G401.6 (cell line): Measurements from ENCODE around the gene MAST4.

Experiments
- FAIRE-seq: peaks from 2 replicates; lab custom pipeline; 2012; peaks lifted over from hg19 to GRCh38; lab: Jason Lieb, UNC

The MAST4 gene

GRCh38 chr5:67194166-67194565, 598.0 kb downstream of the MAST4 start:
- no peak for FAIRE-seq

DNA sequence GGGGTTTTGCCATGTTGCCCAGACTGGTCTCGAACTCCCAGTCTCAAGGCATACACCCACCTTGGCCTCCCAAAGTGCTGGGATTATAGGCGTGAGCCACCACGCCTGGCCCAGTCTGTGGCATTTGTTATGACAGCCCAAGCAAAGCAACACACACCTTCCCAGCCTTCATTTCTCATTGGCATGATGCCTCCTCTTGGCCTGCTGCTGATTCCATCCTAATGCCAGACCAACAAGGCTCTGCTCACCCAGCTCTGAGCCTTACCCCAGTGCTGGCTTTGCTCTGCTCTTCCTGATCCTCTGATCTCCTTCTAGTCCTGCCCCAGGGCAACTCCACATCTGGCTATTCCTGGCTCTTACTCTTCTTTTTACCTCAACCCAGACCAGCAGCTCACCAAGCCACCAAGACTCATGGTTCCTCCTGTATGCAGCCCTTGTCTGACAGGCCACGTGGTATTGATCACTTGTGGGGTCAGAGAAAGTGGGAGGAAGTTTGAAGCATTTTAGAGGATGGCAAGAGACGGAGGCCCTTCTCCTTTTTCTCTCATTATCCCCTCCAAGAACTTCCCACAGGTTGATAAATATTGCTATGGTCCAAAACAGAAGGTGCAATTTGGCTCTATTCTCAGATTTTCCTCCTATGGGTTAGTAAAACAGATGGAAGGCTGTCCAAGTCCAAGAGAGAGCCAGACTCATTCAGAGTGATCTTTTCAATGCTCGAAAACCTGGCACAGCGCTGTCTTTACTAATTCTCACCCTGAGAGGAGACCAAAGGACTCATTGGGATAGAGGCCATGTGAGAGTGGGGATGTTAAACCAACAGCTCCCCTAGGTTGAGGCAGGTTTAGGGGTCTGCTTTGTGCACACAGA, 599.4 kb downstream of the MAST4 start:
- no peak for FAIRE-seq

DNA sequence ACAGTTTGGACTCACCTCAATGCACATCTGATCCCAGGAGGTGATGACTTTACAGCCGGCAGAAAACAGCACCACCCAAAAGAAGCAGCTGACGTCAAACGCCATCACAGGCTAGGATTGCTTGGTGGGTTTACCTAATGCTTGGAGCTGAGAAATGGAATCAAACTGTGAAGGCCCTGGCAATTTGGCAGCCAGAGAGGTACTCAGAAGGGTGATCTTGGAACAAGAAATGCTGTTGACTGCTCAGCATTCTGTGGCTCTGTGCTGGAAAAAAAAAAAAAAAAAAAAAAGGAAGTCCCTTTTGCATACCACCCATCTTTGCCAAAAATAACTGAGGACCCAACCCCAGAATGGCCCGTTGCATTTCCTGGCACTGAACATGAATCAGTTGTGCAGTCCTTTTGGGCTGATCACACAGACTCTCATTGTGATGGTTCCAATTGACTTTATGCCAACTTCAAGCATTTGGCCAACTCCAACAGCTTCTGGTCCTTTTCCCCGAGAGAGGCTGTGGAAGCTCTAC, 600.4 kb downstream of the MAST4 start, which contains the start of gene CD180:
TSS of gene CD180 (minus strand) at position 263 of the 523 bp plus-strand sequence. CDS start at position 105, 158 bp downstream.
- FAIRE-seq = no peak

DNA sequence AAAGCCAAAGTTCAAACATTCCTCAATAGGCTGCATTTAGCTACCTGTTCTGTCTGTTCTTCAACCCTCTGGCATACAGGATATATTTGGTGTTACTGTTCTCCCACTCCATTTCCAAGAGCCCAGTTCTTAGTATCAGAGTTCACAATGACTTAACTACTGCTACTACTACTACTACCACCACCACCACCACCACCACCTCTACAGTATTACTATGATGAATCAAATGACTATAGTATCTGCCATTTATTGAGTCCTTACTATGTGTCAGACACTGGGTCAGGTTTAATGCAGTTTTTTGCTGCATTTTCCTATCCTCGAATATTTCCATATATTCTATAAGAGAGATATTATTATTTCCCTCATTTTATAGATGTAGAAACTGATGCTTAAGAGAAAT, 601.3 kb downstream of the MAST4 start:
- FAIRE-seq = no peak

DNA sequence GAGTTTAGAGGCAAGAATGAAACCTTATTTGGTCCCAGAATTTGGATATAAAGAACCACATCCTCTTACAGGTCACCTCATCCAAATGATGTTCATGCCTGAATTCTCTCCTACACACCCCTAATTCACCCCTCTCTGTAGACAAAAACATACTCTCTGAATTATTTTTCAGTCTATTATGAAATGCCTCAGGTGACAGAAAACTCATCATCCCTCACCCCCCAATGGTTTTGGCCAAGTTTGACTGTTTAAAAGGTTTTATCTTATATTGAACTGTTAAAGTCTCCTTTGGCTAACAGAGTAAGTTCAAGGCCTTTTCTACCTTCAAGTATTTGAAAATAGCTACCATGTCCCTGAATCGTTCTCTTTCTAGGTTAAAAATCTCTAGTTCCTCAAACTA, 602.7 kb downstream of the MAST4 start:
- FAIRE-seq = no peak

DNA sequence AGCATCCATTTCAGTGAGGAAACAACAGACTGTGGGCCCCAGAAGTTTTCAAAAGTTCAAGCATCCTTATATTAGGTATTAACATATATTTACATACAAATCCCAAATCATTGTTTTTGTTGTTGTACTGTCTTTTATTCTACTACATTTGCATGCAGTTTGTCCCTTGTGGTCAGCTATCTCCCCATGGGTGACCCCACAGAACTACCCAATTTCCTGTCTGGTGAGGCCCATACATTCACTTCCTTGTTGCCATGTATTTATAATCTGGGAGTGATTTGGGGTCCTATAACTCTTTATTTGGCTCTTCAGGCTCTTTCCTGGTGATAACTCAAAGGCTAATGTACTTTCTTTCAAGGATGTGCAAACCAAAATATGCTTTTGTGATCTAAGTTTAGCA, 603.7 kb downstream of the MAST4 start:
- FAIRE-seq = no peak

- no peak for FAIRE-seq
These were observed 604.8 kb downstream of the MAST4 start for GRCh38 chr5:67200809-67201562.

DNA sequence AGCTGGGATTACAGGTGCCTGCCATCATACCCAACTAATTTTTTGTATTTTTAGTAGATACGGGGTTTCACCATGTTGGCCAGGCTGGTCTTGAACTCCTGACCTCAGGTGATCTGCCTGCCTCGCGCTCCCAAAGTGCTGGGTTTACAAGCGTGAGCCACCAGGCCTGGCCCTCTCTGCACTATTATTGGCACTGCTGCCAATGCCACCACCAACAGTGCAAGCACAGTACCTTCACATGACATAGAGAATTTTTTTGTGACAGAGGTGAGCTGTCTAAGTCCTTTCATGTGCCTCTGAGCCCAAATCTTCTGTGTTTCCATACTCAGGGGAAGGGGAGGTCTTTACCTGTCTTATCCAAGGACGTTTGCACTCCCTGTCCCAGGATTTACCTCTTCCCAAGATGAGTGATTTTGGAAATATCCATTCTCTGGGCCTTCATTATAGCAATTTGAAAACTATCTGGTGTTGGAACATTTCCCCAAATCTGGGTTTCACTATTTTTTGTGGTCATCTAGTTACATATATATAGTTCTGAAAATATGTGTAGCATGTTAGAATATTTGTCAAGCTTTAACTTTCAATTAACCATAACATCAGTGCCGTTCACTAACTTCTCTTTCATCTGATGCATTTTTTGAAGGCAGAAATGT, 605.8 kb downstream of the MAST4 start:
- no peak for FAIRE-seq

- FAIRE-seq = no peak
These were observed 606.6 kb downstream of the MAST4 start for GRCh38 chr5:67202828-67203227.

GRCh38 chr5:67203701-67204074, 607.5 kb downstream of the MAST4 start:
- FAIRE-seq = no peak

- no peak for FAIRE-seq
These were observed 608.6 kb downstream of the MAST4 start for GRCh38 chr5:67204821-67205220.

DNA sequence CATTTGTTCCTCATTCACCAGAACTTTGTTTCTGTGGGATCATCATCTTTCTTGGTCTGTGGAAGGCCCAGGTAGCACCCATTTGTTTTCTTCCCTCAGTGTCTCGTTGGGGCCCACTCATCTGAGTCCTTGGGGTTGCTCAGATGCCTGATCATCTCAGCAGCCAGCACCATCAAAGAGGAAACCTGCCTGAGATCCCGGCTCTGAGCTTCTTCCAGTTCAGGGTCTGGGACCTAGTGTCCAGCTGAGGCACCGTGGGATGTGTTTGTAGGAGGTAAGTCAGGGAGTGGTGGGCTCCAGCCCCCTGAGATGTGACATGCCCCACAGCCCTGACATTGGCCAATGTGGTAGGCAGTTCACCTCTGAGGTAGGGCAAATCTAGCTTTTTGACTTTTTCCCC, 609.8 kb downstream of the MAST4 start:
- no peak for FAIRE-seq

GRCh38 chr5:67206461-67206860, 610.3 kb downstream of the MAST4 start:
- no peak for FAIRE-seq

DNA sequence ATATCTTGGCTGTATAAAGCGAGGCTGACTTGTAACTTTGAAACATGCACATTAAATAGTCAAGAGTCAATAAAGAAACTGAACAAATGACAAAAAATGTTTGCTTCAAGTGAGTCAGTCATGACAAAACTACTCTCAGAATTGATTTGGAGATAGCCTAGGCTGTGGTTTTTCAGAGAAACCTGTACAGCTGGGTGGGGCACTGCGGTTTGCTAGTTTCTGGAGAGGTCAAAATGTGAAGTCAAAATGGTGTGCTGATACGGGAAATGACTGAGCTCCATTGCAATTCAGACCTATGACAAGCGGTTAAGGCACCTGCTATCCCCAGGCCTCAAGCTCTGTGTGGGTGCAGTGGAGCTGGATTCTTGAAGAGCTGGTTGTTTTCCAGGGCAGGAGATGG, 610.7 kb downstream of the MAST4 start:
- no peak for FAIRE-seq

- FAIRE-seq = no peak
These were observed 612.2 kb downstream of the MAST4 start for GRCh38 chr5:67208403-67208802.

DNA sequence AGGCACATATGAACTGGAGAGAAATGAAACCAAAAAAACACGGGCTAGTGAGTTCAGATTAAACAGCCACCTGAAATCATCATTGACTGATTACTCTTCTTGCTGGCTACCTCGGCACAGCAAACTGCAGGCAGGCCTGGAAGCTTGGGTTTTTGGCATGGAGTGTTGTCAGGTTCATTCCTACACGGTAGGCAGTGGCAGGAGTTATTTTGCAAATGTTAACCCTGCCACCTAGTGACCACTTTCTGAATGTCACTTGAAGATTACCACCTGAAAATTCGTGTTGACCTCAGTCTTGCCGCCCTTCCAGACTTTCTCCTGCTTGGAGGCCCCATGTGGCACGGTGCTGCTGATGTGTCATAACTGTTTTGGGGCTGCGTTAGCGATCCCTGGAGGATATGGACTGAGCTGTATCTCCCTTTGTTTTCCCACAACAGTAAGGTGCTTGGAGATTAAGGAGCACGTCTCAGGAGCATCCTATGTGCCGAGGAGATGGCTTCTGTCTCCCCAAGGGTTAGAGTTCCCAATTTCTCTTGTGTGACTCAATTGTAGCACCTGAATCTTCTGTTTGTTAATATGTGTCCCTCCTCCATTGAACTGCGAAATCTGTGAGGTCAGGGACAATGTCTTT, 613.1 kb downstream of the MAST4 start:
- FAIRE-seq = no peak

GRCh38 chr5:67211926-67212325, 615.7 kb downstream of the MAST4 start:
- FAIRE-seq = no peak

DNA sequence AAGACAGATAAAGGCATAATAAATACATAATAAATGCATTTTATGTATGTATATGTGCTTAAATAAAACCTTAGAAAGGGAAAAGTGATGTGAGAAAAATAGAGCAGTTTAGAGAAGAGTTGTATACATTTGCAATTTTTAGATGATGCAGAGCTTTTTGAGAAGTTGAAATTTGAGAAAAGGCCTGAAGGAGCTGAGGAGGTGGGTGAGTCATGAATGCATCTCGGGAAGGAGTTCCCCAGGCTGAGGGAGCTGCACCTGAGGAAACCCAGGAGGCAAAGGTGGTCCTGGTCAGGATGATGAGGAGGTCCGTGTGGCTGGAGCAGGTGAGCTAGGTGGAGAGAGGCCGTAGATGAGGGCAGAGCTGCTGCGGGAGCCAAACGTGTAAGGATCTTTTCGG, 617.8 kb downstream of the MAST4 start:
- FAIRE-seq = no peak

GRCh38 chr5:67214707-67215447, 618.7 kb downstream of the MAST4 start:
- FAIRE-seq = no peak

DNA sequence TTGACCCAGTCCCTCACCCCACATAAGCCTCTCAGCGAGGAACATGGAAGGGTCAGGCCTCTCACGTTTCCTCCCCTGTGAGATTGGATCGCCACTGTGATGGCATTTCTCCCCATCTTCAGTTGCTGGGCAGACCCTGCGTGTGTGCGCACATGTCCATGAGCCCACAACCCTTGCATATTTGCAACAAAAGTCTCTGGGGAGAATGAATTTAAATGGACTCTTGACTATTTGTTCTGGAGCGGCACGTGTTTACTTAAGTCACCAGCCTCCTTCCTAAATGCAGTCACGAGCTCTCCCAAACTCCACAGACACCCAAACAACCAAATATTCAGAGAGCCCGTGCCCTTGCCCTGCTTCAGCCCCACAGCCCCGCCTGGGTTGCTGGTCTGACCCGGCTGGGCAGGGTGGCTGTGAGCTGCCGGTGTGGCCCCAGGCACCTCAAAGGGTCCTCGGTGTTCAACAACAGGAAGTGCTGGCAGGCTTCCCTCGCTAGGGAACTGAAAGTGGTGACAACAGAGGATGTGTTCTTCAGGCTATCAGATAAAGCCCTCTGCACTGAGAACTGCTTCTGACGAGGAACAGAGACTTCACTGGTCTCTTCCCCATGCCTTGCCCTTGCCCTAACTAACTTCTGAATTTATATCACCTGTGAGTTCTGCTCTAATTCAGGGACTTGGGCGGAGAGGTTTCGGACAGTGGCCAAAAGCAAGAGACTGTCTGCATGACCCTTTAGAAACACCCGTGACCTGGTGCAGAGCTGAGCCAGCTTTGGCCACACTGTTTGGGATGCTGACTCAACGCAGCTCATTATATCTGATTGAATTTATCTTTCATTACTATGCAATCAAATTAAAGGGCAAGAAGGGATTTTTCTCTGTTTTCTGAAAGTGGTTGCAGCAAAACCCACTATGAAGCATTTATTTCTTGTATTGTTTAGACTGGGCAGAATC, 619.6 kb downstream of the MAST4 start:
- FAIRE-seq = no peak
